Endothelial cell (in vitro differentiated cells): ENCODE data around the gene HEXB. TPM values are rescaled to one million over a fixed set of nuclear protein-coding genes. Genes with fewer than 3 reads are reported as not detected.

Experiments
- DNase-seq: peaks from one replicate; pipeline ENCODE4 v3.0.0; 2021; ENCODE audit warnings: low spot score
- H3K27ac Mint-ChIP-seq: one replicate; pipeline ENCODE4 v1.8.0; 2021; ENCODE audit warnings: mixed read lengths, inconsistent platforms; ENCODE audit not compliant: unreplicated experiment
- H3K27me3 Mint-ChIP-seq: one replicate; pipeline ENCODE4 v1.8.0; 2021; ENCODE audit warnings: mild to moderate bottlenecking, moderate library complexity, mixed read lengths, inconsistent platforms; ENCODE audit not compliant: unreplicated experiment
- H3K36me3 Mint-ChIP-seq: one replicate; pipeline ENCODE4 v1.8.0; 2021; ENCODE audit warnings: mild to moderate bottlenecking, low read depth, mixed read lengths, inconsistent platforms; ENCODE audit not compliant: unreplicated experiment
- H3K4me1 Mint-ChIP-seq: one replicate; pipeline ENCODE4 v1.8.0; 2021; ENCODE audit warnings: mild to moderate bottlenecking, mixed read lengths, inconsistent platforms; ENCODE audit not compliant: unreplicated experiment
- H3K4me3 Mint-ChIP-seq: one replicate; pipeline ENCODE4 v1.8.0; 2021; ENCODE audit warnings: mild to moderate bottlenecking, mixed read lengths, inconsistent platforms; ENCODE audit not compliant: unreplicated experiment
- H3K9me3 Mint-ChIP-seq: one replicate; pipeline ENCODE4 v1.8.0; 2021; ENCODE audit warnings: mixed read lengths, inconsistent platforms; ENCODE audit not compliant: unreplicated experiment
- total RNA-seq: library from RNA; stranded (reverse); fragmentation: NEBNext Ultra II Directional; extraction: Animal tissue kit (Norgen Biotek cat#: 25700); gene quantifications from one replicate; pipeline ENCODE4 v1.2.1, GENCODE V29; 2021; ENCODE audit not compliant: unreplicated experiment
- TF ChIP-seq, protein P1 (sequence below): fragments of 200-600 bp; sonication (generic); IDR thresholded peaks from one replicate; pipeline ENCODE4 v1.5.0; 2021; ENCODE audit warnings: antibody characterized with exemption; ENCODE audit not compliant: unreplicated experiment

The HEXB gene
- total RNA-seq, 1 donor from 2014 or later = 79.4 TPM

DNA sequence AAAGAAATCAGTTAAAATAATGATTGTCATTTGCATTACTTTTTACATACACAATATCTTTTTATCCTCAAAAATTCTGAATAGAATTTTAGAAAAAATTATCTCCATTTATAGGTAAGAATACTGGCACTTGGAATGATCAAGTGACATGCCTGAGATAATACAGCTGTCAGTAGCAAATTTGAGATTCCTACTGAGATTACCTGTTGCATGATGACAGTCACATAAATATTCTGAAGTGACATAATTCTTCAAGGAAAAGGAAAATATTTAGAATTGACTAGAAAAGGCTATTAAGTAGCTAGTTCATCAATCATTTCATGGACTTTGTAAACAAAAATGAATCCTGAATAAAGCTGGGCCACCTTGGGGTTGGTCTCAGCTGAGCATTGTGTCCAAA, 29.3 kb upstream of the HEXB start:
- no peak overlapping the region for H3K27ac Mint-ChIP-seq

DNA sequence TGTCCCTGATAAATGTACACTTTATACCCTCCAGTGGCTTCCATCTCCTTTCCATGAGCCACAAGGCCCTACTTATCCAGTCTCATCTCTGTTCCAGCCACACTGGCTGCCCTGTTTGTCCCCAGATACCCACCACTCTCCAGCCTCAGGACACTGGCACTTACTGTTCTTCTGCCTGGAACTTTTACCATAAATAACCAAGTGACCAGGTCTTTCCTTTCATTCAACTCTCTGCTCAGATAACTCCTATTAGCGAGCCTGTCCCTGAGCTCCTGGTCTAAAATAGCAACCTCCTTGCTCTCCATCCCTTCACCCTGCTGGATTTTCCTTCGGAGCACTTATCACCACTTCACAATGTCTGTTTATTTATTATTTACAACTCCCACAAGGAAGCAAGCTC, 27.9 kb upstream of the HEXB start:
- Mint-ChIP-seq H3K4me1 (peaks cover 7% of the 10 kb centered on the region), H3K27ac (no peak overlapping the region), H3K36me3 (no peaks in the 10 kb centered on the region), H3K9me3 (no peaks in the 10 kb centered on the region), H3K4me3 (no peak overlapping the region), H3K27me3 (no peaks in the 10 kb centered on the region)
- no peak for DNase-seq
- TF ChIP-seq, protein P1, sequence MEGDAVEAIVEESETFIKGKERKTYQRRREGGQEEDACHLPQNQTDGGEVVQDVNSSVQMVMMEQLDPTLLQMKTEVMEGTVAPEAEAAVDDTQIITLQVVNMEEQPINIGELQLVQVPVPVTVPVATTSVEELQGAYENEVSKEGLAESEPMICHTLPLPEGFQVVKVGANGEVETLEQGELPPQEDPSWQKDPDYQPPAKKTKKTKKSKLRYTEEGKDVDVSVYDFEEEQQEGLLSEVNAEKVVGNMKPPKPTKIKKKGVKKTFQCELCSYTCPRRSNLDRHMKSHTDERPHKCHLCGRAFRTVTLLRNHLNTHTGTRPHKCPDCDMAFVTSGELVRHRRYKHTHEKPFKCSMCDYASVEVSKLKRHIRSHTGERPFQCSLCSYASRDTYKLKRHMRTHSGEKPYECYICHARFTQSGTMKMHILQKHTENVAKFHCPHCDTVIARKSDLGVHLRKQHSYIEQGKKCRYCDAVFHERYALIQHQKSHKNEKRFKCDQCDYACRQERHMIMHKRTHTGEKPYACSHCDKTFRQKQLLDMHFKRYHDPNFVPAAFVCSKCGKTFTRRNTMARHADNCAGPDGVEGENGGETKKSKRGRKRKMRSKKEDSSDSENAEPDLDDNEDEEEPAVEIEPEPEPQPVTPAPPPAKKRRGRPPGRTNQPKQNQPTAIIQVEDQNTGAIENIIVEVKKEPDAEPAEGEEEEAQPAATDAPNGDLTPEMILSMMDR = no peak

More for the DNA sequence above, 29.3 kb upstream of the HEXB start:
- Mint-ChIP-seq H3K36me3 (no peaks in the 10 kb centered on the region), H3K9me3 (no peaks in the 10 kb centered on the region), H3K4me3 (no peak overlapping the region), H3K4me1 (peaks cover 7% of the 10 kb centered on the region), H3K27me3 (no peaks in the 10 kb centered on the region)
- TF ChIP-seq, protein P1 = no peak
- no peak for DNase-seq

DNA sequence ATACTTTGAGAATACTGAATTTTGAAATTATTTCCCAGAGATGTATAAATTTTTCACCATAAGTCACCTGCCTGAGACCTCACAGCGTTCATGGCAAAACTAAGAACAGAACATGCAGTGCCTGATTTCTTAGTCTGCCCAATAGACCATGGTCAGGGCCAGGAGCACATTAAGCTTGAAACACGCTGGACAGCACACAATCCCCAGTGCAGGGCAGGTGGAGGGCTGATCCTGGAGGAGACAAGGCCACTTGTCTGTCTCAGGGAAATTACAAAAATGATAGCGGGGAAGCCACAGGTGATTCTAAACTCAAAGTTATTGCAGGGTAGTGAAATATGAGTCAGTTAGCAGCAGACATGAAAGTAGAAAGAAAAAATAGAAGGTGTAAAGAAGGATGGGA, 25.9 kb upstream of the HEXB start:
- H3K27me3 Mint-ChIP-seq = no peaks in the 10 kb centered on the region
- DNase-seq = no peak
- no peak overlapping the region for H3K4me3 Mint-ChIP-seq
- no peaks in the 10 kb centered on the region for H3K36me3 Mint-ChIP-seq
- H3K27ac Mint-ChIP-seq = no peak overlapping the region
- H3K4me1 Mint-ChIP-seq = peaks cover 7% of the 10 kb centered on the region
- H3K9me3 Mint-ChIP-seq = no peaks in the 10 kb centered on the region
- TF ChIP-seq, protein P1 = no peak

DNA sequence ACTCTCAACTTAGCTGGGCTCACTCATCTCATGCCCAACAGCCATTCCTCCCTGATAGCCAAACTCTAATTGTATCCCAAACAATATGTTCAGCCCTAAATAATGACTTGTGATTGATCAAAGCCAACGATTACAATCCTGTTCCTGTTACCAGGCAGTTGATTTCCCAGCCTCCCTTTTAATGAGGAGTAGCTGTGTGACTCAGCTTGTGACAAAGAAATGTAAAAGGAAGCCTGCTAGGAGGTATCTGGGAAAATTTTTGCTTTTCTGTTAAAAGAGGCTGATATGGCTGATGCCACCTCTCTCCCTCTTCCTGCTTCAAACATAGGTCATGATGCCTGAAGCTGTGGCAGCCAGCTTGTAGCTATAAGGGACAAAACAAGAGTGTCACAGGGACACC, 24.9 kb upstream of the HEXB start:
- TF ChIP-seq, protein P1 = no peak
- H3K9me3 Mint-ChIP-seq = no peaks in the 10 kb centered on the region

GRCh38 chr5:74660873-74661272, 24.2 kb upstream of the HEXB start:
- no peaks in the 10 kb centered on the region for H3K4me1 Mint-ChIP-seq
- H3K27ac Mint-ChIP-seq = no peak overlapping the region
- no peaks in the 10 kb centered on the region for H3K9me3 Mint-ChIP-seq
- no peaks in the 10 kb centered on the region for H3K27me3 Mint-ChIP-seq
- no peak for DNase-seq
- TF ChIP-seq, protein P1 = no peak
- no peak overlapping the region for H3K4me3 Mint-ChIP-seq
- H3K36me3 Mint-ChIP-seq = no peaks in the 10 kb centered on the region

More for the DNA sequence above, 24.9 kb upstream of the HEXB start:
- Mint-ChIP-seq H3K36me3 (no peaks in the 10 kb centered on the region), H3K27ac (no peak overlapping the region), H3K4me3 (no peak overlapping the region), H3K27me3 (no peaks in the 10 kb centered on the region), H3K4me1 (no peaks in the 10 kb centered on the region)
- DNase-seq = no peak
